GM23248 (cell line): Measurements from ENCODE around the gene ANKRD55. TPM values are rescaled to one million over a fixed set of nuclear protein-coding genes. Genes with fewer than 3 reads are reported as not detected.

Source experiments
- DNase-seq: peaks from one replicate; pipeline ENCODE4 v3.0.0-alpha.2; 2015
- H2AFZ ChIP-seq: fragments of 200-600 bp; sonication (generic); 2 replicates; pipeline ENCODE4 v1.6.1; 2016; ENCODE audit warnings: antibody characterized with exemption
- H3F3A ChIP-seq: fragments of 200-600 bp; sonication (generic); 2 replicates; pipeline ENCODE4 v1.6.1; 2016; ENCODE audit warnings: mild to moderate bottlenecking, antibody characterized with exemption, mixed run types; ENCODE audit not compliant: insufficient read depth
- H3K27ac ChIP-seq: fragments of 200-600 bp; sonication (generic); 2 replicates; pipeline ENCODE4 v1.5.1; 2016; ENCODE audit warnings: mild to moderate bottlenecking
- H3K27me3 ChIP-seq: fragments of 200-600 bp; sonication (generic); replicated peaks from 2 replicates; pipeline ENCODE4 v1.6.1; 2016; ENCODE audit warnings: mild to moderate bottlenecking; ENCODE audit not compliant: insufficient read depth
- H3K36me3 ChIP-seq: fragments of 200-600 bp; sonication (generic); 2 replicates; pipeline ENCODE4 v1.6.1; 2016; ENCODE audit warnings: low read depth, mild to moderate bottlenecking
- H3K4me1 ChIP-seq: fragments of 200-600 bp; sonication (generic); 2 replicates; pipeline ENCODE4 v1.6.1; 2016; ENCODE audit warnings: mild to moderate bottlenecking; ENCODE audit not compliant: insufficient read depth
- H3K4me2 ChIP-seq: fragments of 200-600 bp; sonication (generic); one replicate; pipeline ENCODE4 v1.6.1; 2016; ENCODE audit warnings: mild to moderate bottlenecking; ENCODE audit not compliant: unreplicated experiment
- H3K4me3 ChIP-seq: fragments of 200-600 bp; sonication (generic); 2 replicates; pipeline ENCODE4 v1.5.1; 2016; ENCODE audit warnings: mild to moderate bottlenecking
- H3K79me2 ChIP-seq: fragments of 200-600 bp; sonication (generic); 2 replicates; pipeline ENCODE4 v1.6.1; 2016; ENCODE audit warnings: mild to moderate bottlenecking; ENCODE audit not compliant: insufficient read depth
- H3K9ac ChIP-seq: fragments of 200-600 bp; sonication (generic); 2 replicates; pipeline ENCODE4 v1.6.1; 2016; ENCODE audit warnings: mild to moderate bottlenecking
- H3K9me2 ChIP-seq: fragments of 200-600 bp; sonication (generic); 2 replicates; pipeline ENCODE4 v1.6.1; 2016; ENCODE audit warnings: mixed run types, mild to moderate bottlenecking, moderate library complexity; ENCODE audit not compliant: insufficient read depth
- H3K9me3 ChIP-seq: fragments of 200-600 bp; sonication (generic); one replicate; pipeline ENCODE4 v1.6.1; 2017; ENCODE audit warnings: low read depth
- H4K20me1 ChIP-seq: fragments of 200-600 bp; sonication (generic); 2 replicates; pipeline ENCODE4 v1.6.0; 2016; ENCODE audit not compliant: insufficient read depth
- EZH2 ChIP-seq: fragments of 200-600 bp; sonication (generic); IDR thresholded peaks from 2 replicates; pipeline ENCODE4 v1.6.1; 2018; ENCODE audit warnings: antibody characterized with exemption, mild to moderate bottlenecking; ENCODE audit not compliant: insufficient read depth, poor library complexity, severe bottlenecking
- EZH2phosphoT487 ChIP-seq: fragments of 200-600 bp; sonication (generic); IDR thresholded peaks from 2 replicates; pipeline ENCODE4 v1.6.1; 2018; ENCODE audit warnings: antibody characterized with exemption, moderate library complexity, mild to moderate bottlenecking, low read depth; ENCODE audit not compliant: insufficient read depth
- WGBS, 2 experiments: methylation state at CpG; one replicate each; pipeline ENCODE4 v1.1.6; 2015 to 2017; ENCODE audit warnings: low lambda C conversion rate in 2 of 2, low coverage in 1 of 2; ENCODE audit errors: missing lambda C conversion rate in 2 of 2; 5-methylcytosine and 5-hydroxymethylcytosine counted together
- in situ Hi-C: fragments of 300-500 bp; cut with MboI; formaldehyde crosslinking; loops from 2 replicates; pipeline ENCODE4 v1.15.0; 2020
- polyA plus RNA-seq: library from polyadenylated mRNA; unstranded; fragments of >200 nt; fragmentation: Nextera tagmentation; extraction: Ambion mirVana; gene quantifications from 2 replicates; pipeline ENCODE4 v1.2.1, GENCODE V29; 2016
- total RNA-seq: library from RNA; depleted of rRNA; stranded (reverse); fragments of >200 nt; shearing (Covaris generic); gene quantifications from 2 replicates; pipeline ENCODE4 v1.2.3, GENCODE V29; 2014

ANKRD55 gene
- total and polyA plus RNA-seq, 2 experiments from 2014 or later, result not detected

DNA sequence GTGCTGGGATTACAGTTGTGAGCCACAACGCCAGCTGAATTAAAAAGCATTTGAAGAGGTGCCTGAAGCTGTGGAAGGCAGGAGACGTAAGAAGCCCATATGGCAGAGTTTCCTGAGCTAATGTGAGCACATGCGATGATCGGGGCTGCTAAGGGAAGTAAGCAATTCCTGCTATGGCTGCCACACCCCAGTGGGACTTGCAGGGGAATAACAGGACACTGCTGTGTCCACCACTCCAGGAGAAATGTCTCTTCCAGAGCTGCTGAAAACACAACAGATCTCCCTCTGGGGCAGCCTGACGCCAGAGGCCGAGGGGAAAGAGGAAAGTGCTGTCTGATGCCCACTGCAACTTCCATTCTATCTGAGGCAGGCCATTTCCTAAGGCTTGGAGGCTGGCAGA lies 46.2 kb upstream of the ANKRD55 start:
- Histone ChIP-seq H3K27ac (no peak overlapping the region), H3K4me3 (no peak overlapping the region), H3K4me2 (no peak overlapping the region), H3K27me3 (no peaks in the 10 kb centered on the region), H2AFZ (no peak overlapping the region), H4K20me1 (no peaks in the 10 kb centered on the region), H3K4me1 (peaks cover 37% of the 10 kb centered on the region), H3K9me3 (no peaks in the 10 kb centered on the region), H3F3A (peaks cover 22% of the 10 kb centered on the region), H3K9me2 (no peaks in the 10 kb centered on the region), H3K79me2 (no peaks in the 10 kb centered on the region), H3K9ac (no peak overlapping the region), H3K36me3 (no peaks in the 10 kb centered on the region)
- WGBS, 2 experiments, result 86 to 91% methylated on average over 6 of the region's 6 CpGs
- in situ Hi-C loops, result no loop called here
- TF ChIP-seq EZH2phosphoT487, result no peak
- no peak for TF ChIP-seq EZH2
- DNase-seq, result no peak

DNA sequence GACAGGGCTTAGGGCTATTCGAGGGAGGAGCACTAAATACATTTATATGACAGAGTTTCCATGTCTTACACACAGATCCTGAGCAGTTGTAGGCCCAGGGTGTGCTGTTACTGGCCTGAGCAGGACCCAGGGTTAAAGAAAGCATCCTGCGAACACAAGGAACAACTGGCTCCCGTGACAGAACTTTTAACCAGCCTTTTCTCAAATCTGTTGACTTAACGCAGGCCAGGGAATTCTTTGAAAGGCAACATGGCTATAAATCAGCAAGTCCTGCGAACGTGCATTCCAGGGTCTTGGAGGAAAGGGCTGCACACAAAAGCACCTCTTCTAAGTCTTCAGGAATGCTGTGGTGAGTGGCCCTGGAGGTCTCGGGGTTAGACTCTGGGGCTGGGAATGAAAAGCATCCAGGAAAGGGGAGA lies 45.2 kb upstream of the ANKRD55 start:
- H3K4me3 ChIP-seq, result no peak overlapping the region
- no peaks in the 10 kb centered on the region for H3K9me2 ChIP-seq
- no peak overlapping the region for H3K27ac ChIP-seq
- no peak for TF ChIP-seq EZH2phosphoT487
- no peak for TF ChIP-seq EZH2
- no peaks in the 10 kb centered on the region for H3K79me2 ChIP-seq
- in situ Hi-C loops, result no loop called here
- no peak overlapping the region for H3K4me2 ChIP-seq
- H3K36me3 ChIP-seq, result no peaks in the 10 kb centered on the region
- peak; percentile 27 for DNase-seq
- H4K20me1 ChIP-seq, result no peaks in the 10 kb centered on the region
- no peaks in the 10 kb centered on the region for H3K9me3 ChIP-seq
- H3K4me1 ChIP-seq, result peaks cover 37% of the 10 kb centered on the region
- no peaks in the 10 kb centered on the region for H3K27me3 ChIP-seq
- H3K9ac ChIP-seq, result no peak overlapping the region
- 55 to 58% methylated on average over 7 of the region's 7 CpGs for WGBS, 2 experiments
- H2AFZ ChIP-seq, result 0 out of 2 replicates have a peak overlapping the region, but pooled peaks have one; percentile 9
- peaks cover 22% of the 10 kb centered on the region for H3F3A ChIP-seq

DNA sequence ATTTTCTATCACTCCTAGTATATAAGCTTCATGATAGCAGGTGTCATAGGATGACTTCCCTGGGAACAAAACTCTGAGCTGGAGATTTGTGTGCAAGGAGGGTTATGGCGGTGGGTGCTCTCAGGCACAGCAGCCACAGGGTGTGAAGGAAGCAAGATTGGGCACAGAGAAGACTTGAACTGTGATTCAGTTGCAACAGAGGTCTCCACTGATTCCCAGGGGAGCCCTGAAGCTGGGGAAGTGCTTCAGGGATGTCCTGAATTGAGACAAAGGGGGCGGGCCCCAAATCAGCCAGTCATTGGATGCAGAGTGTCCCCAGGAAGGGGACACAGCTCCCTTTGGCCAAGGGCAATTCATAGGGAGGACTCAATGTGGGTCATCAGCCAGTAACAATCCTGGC lies 44.4 kb upstream of the ANKRD55 start:
- Histone ChIP-seq H4K20me1 (no peaks in the 10 kb centered on the region), H3K4me3 (no peak overlapping the region), H3K27me3 (no peaks in the 10 kb centered on the region), H3K4me1 (peaks cover 35% of the 10 kb centered on the region), H3K4me2 (no peak overlapping the region), H3K9me2 (no peaks in the 10 kb centered on the region), H2AFZ (no peak overlapping the region), H3K9me3 (no peaks in the 10 kb centered on the region), H3K9ac (no peak overlapping the region), H3K79me2 (no peaks in the 10 kb centered on the region), H3K27ac (no peak overlapping the region), H3F3A (peaks cover 18% of the 10 kb centered on the region), H3K36me3 (no peaks in the 10 kb centered on the region)
- TF ChIP-seq EZH2 (no peak), EZH2phosphoT487 (no peak)
- DNase-seq, result no peak
- in situ Hi-C loops, result no loop called here
- 85 to 98% methylated on average over 2 of the region's 2 CpGs for WGBS, 2 experiments

DNA sequence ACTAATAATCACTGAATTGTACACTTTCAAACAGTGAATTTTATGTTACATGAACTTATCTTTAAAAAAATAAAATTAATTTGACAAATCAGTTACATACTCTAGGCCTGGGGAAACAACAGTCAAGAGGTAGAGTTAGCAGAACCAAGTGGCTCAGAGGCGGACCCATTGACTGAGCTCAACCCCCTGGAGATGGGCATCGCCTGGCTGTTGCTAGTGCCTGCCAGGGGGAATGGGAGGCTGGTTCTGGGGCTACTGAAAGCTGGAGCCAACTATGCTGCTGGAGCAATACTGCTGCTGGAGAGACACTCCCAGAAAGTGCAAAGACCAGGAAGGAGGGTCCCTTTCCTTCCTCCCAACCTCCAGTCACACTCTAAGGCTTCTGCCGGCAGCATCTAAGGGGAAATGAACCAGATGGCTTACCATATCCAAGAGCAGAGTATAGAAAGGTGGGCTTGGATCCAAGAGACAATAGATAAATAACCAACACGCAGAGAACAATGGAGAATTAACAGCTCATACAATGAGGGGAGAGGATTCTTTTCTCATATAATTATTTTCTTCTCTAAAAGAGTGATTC lies 40.3 kb upstream of the ANKRD55 start:
- no peaks in the 10 kb centered on the region for H3K27me3 ChIP-seq
- WGBS, 2 experiments, result 83 to 88% methylated on average over 4 of the region's 4 CpGs
- H3F3A ChIP-seq, result no peaks in the 10 kb centered on the region
- no peak for DNase-seq
- TF ChIP-seq EZH2phosphoT487 (no peak), EZH2 (no peak)
- no peaks in the 10 kb centered on the region for H3K79me2 ChIP-seq
- H3K36me3 ChIP-seq, result no peaks in the 10 kb centered on the region
- no peak overlapping the region for H3K4me2 ChIP-seq
- peaks cover 7% of the 10 kb centered on the region for H3K4me1 ChIP-seq
- H2AFZ ChIP-seq, result no peak overlapping the region
- H3K9me3 ChIP-seq, result no peaks in the 10 kb centered on the region
- no peaks in the 10 kb centered on the region for H4K20me1 ChIP-seq
- no peak overlapping the region for H3K27ac ChIP-seq
- no peak overlapping the region for H3K4me3 ChIP-seq
- H3K9ac ChIP-seq, result no peak overlapping the region
- in situ Hi-C loops, result loop anchor here (5.0 to 25.0 kb wide), 2 partner anchors 564 to 939 kb away; no protein-coding TSS in a partner anchor
- no peaks in the 10 kb centered on the region for H3K9me2 ChIP-seq

DNA sequence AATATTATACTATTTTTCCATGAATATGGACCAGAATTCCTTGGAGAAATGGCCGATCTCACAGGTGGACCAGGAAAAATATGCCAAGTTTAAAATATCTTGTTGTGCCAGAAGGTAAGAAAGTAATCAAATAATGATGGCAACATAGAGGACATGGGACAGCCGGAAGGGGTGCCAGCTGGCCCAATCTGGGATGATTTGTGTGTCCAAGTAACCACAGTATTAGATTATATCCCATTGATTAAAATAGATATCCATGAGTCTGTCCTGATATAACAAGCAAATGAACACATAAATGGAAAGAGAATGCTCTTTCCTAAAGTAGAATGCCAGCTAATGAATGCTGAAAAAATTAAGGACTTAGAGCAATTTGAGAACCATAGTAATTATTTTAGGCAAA lies 39.6 kb upstream of the ANKRD55 start:
- no peaks in the 10 kb centered on the region for H4K20me1 ChIP-seq
- no peaks in the 10 kb centered on the region for H3K79me2 ChIP-seq
- no peak overlapping the region for H3K9ac ChIP-seq
- no peak for TF ChIP-seq EZH2phosphoT487
- WGBS, 2 experiments, result 52 to 77% methylated on average over 2 of the region's 2 CpGs
- DNase-seq, result no peak
- H2AFZ ChIP-seq, result no peak overlapping the region
- no peak overlapping the region for H3K27ac ChIP-seq
- H3K4me1 ChIP-seq, result 0 out of 2 replicates have a peak, but pooled peaks cover under 1% of the 10 kb centered on the region
- no peaks in the 10 kb centered on the region for H3K27me3 ChIP-seq
- H3F3A ChIP-seq, result no peaks in the 10 kb centered on the region
- H3K9me2 ChIP-seq, result no peaks in the 10 kb centered on the region
- in situ Hi-C loops, result loop anchor here (5.0 to 25.0 kb wide), 2 partner anchors 565 to 940 kb away; no protein-coding TSS in a partner anchor
- H3K4me2 ChIP-seq, result no peak overlapping the region
- no peaks in the 10 kb centered on the region for H3K36me3 ChIP-seq
- no peak overlapping the region for H3K4me3 ChIP-seq
- H3K9me3 ChIP-seq, result no peaks in the 10 kb centered on the region
